GM23248 (cell line): ENCODE results near the gene CCSAP. TPM values are rescaled to one million over a fixed set of nuclear protein-coding genes. Genes with fewer than 3 reads are reported as not detected.
A peak's percentile ranks its signal among the peaks of the same experiment; 100 is the strongest.
"Not testable (repeated sequence)": the region's sequence is repeated elsewhere in the genome, so short reads cannot be mapped to it uniquely, and the experiment has no call there.

ENCODE experiments used
- DNase-seq: peaks from one replicate; pipeline ENCODE4 v3.0.0-alpha.2; 2015
- H2AFZ ChIP-seq: fragments of 200-600 bp; sonication (generic); 2 replicates; pipeline ENCODE4 v1.6.1; 2016; ENCODE audit warnings: antibody characterized with exemption
- H3F3A ChIP-seq: fragments of 200-600 bp; sonication (generic); 2 replicates; pipeline ENCODE4 v1.6.1; 2016; ENCODE audit warnings: mild to moderate bottlenecking, antibody characterized with exemption, mixed run types; ENCODE audit not compliant: insufficient read depth
- H3K27ac ChIP-seq: fragments of 200-600 bp; sonication (generic); 2 replicates; pipeline ENCODE4 v1.5.1; 2016; ENCODE audit warnings: mild to moderate bottlenecking
- H3K27me3 ChIP-seq: fragments of 200-600 bp; sonication (generic); replicated peaks from 2 replicates; pipeline ENCODE4 v1.6.1; 2016; ENCODE audit warnings: mild to moderate bottlenecking; ENCODE audit not compliant: insufficient read depth
- H3K36me3 ChIP-seq: fragments of 200-600 bp; sonication (generic); 2 replicates; pipeline ENCODE4 v1.6.1; 2016; ENCODE audit warnings: low read depth, mild to moderate bottlenecking
- H3K4me1 ChIP-seq: fragments of 200-600 bp; sonication (generic); 2 replicates; pipeline ENCODE4 v1.6.1; 2016; ENCODE audit warnings: mild to moderate bottlenecking; ENCODE audit not compliant: insufficient read depth
- H3K4me2 ChIP-seq: fragments of 200-600 bp; sonication (generic); one replicate; pipeline ENCODE4 v1.6.1; 2016; ENCODE audit warnings: mild to moderate bottlenecking; ENCODE audit not compliant: unreplicated experiment
- H3K4me3 ChIP-seq: fragments of 200-600 bp; sonication (generic); 2 replicates; pipeline ENCODE4 v1.5.1; 2016; ENCODE audit warnings: mild to moderate bottlenecking
- H3K79me2 ChIP-seq: fragments of 200-600 bp; sonication (generic); 2 replicates; pipeline ENCODE4 v1.6.1; 2016; ENCODE audit warnings: mild to moderate bottlenecking; ENCODE audit not compliant: insufficient read depth
- H3K9ac ChIP-seq: fragments of 200-600 bp; sonication (generic); 2 replicates; pipeline ENCODE4 v1.6.1; 2016; ENCODE audit warnings: mild to moderate bottlenecking
- H3K9me2 ChIP-seq: fragments of 200-600 bp; sonication (generic); 2 replicates; pipeline ENCODE4 v1.6.1; 2016; ENCODE audit warnings: mixed run types, mild to moderate bottlenecking, moderate library complexity; ENCODE audit not compliant: insufficient read depth
- H3K9me3 ChIP-seq: fragments of 200-600 bp; sonication (generic); one replicate; pipeline ENCODE4 v1.6.1; 2017; ENCODE audit warnings: low read depth
- H4K20me1 ChIP-seq: fragments of 200-600 bp; sonication (generic); 2 replicates; pipeline ENCODE4 v1.6.0; 2016; ENCODE audit not compliant: insufficient read depth
- EZH2 ChIP-seq: fragments of 200-600 bp; sonication (generic); IDR thresholded peaks from 2 replicates; pipeline ENCODE4 v1.6.1; 2018; ENCODE audit warnings: antibody characterized with exemption, mild to moderate bottlenecking; ENCODE audit not compliant: insufficient read depth, poor library complexity, severe bottlenecking
- EZH2phosphoT487 ChIP-seq: fragments of 200-600 bp; sonication (generic); IDR thresholded peaks from 2 replicates; pipeline ENCODE4 v1.6.1; 2018; ENCODE audit warnings: antibody characterized with exemption, moderate library complexity, mild to moderate bottlenecking, low read depth; ENCODE audit not compliant: insufficient read depth
- WGBS, 2 experiments: methylation state at CpG; one replicate each; pipeline ENCODE4 v1.1.6; 2015 to 2017; ENCODE audit warnings: low lambda C conversion rate in 2 of 2, low coverage in 1 of 2; ENCODE audit errors: missing lambda C conversion rate in 2 of 2; 5-methylcytosine and 5-hydroxymethylcytosine counted together
- in situ Hi-C: fragments of 300-500 bp; cut with MboI; formaldehyde crosslinking; loops from 2 replicates; pipeline ENCODE4 v1.15.0; 2020
- polyA plus RNA-seq: library from polyadenylated mRNA; unstranded; fragments of >200 nt; fragmentation: Nextera tagmentation; extraction: Ambion mirVana; gene quantifications from 2 replicates; pipeline ENCODE4 v1.2.1, GENCODE V29; 2016
- total RNA-seq: library from RNA; depleted of rRNA; stranded (reverse); fragments of >200 nt; shearing (Covaris generic); gene quantifications from 2 replicates; pipeline ENCODE4 v1.2.3, GENCODE V29; 2014

CCSAP gene
- total and polyA plus RNA-seq, 2 experiments from 2014 or later = 3.4 to 7.8 TPM

- H3F3A ChIP-seq = peaks cover 4% of the 10 kb centered on the region
- no peak for TF ChIP-seq EZH2phosphoT487
- TF ChIP-seq EZH2 = no peak
- no peak overlapping the region for H3K4me2 ChIP-seq
- H3K79me2 ChIP-seq = no peaks in the 10 kb centered on the region
- no peak overlapping the region for H3K9ac ChIP-seq
- peaks cover 18% of the 10 kb centered on the region for H3K36me3 ChIP-seq
- no peak overlapping the region for H2AFZ ChIP-seq
- 73 to 86% methylated on average over 3 of the region's 3 CpGs for WGBS, 2 experiments
- in situ Hi-C loops = no loop called here
- H3K27me3 ChIP-seq = no peaks in the 10 kb centered on the region
- H3K4me3 ChIP-seq = no peak overlapping the region
- no peak overlapping the region; the same call in 1 of the 2 replicates for H3K27ac ChIP-seq
- no peaks in the 10 kb centered on the region; the same call in 1 of the 2 replicates for H4K20me1 ChIP-seq
- no peaks in the 10 kb centered on the region for H3K9me2 ChIP-seq
- DNase-seq = peak; percentile 80
- no peaks in the 10 kb centered on the region for H3K9me3 ChIP-seq
- H3K4me1 ChIP-seq = peaks cover 11% of the 10 kb centered on the region
These were observed 46.3 kb downstream of the CCSAP start for GRCh38 chr1:229296541-229296941.

- Histone ChIP-seq H3K9me3 (no peaks in the 10 kb centered on the region), H3K9me2 (no peaks in the 10 kb centered on the region), H4K20me1 (no peaks in the 10 kb centered on the region; the same call in 1 of the 2 replicates), H3K4me3 (no peak overlapping the region), H3K9ac (no peak overlapping the region), H3K4me1 (peaks cover 11% of the 10 kb centered on the region), H3K27ac (no peak overlapping the region), H2AFZ (no peak overlapping the region), H3K79me2 (no peaks in the 10 kb centered on the region), H3K4me2 (no peak overlapping the region), H3K36me3 (peaks cover 24% of the 10 kb centered on the region), H3F3A (peaks cover 4% of the 10 kb centered on the region), H3K27me3 (no peaks in the 10 kb centered on the region)
- WGBS, 2 experiments = 96 to 98% methylated on average over 11 of the region's 11 CpGs
- no peak for DNase-seq
- TF ChIP-seq EZH2phosphoT487 = no peak
- TF ChIP-seq EZH2 = no peak
- in situ Hi-C loops = no loop called here
These were observed 47.1 kb downstream of the CCSAP start for GRCh38 chr1:229295745-229296144.

- no peaks in the 10 kb centered on the region for H3K9me3 ChIP-seq
- H3K9ac ChIP-seq = no peak overlapping the region
- no peak overlapping the region for H3K4me3 ChIP-seq
- TF ChIP-seq EZH2phosphoT487 (no peak), EZH2 (no peak)
- peaks cover 11% of the 10 kb centered on the region for H3K4me1 ChIP-seq
- peaks cover 4% of the 10 kb centered on the region for H3F3A ChIP-seq
- peaks cover 20% of the 10 kb centered on the region for H3K36me3 ChIP-seq
- no peaks in the 10 kb centered on the region for H3K27me3 ChIP-seq
- H3K9me2 ChIP-seq = no peaks in the 10 kb centered on the region
- no peak overlapping the region for H3K27ac ChIP-seq
- no peak overlapping the region for H2AFZ ChIP-seq
- WGBS, 2 experiments = 85 to 89% methylated on average over 10 of the region's 10 CpGs
- DNase-seq = no peak
- no peaks in the 10 kb centered on the region; the same call in 1 of the 2 replicates for H3K79me2 ChIP-seq
- in situ Hi-C loops = no loop called here
- no peak overlapping the region for H3K4me2 ChIP-seq
- no peaks in the 10 kb centered on the region; the same call in 1 of the 2 replicates for H4K20me1 ChIP-seq
These were observed 49.2 kb downstream of the CCSAP start for GRCh38 chr1:229293528-229294204.

- Histone ChIP-seq H3K79me2 (peaks cover 19% of the 10 kb centered on the region), H3K36me3 (peaks cover 11% of the 10 kb centered on the region; the same call in 1 of the 2 replicates)
- H4K20me1 ChIP-seq, H2AFZ ChIP-seq, H3K4me3 ChIP-seq, H3K4me1 ChIP-seq, H3K27ac ChIP-seq, H3K27me3 ChIP-seq, H3F3A ChIP-seq, in situ Hi-C loops, H3K4me2 ChIP-seq, DNase-seq, H3K9me2 ChIP-seq, H3K9me3 ChIP-seq, H3K9ac ChIP-seq: not testable (repeated sequence)
- 94 to 95% methylated on average over 4 of the region's 4 CpGs for WGBS, 2 experiments
These were observed 51.2 kb downstream of the CCSAP start for GRCh38 chr1:229291686-229292085.
